ENCODE data around the gene COTL1. TPM values are rescaled to one million over a fixed set of nuclear protein-coding genes. Genes with fewer than 3 reads are reported as not detected.
"Not testable (repeated sequence)": the region's sequence is repeated elsewhere in the genome, so short reads cannot be mapped to it uniquely, and the experiment has no call there.

The COTL1 gene
- total RNA-seq, 1 donor from 2014 or later: 87.2 TPM

DNA sequence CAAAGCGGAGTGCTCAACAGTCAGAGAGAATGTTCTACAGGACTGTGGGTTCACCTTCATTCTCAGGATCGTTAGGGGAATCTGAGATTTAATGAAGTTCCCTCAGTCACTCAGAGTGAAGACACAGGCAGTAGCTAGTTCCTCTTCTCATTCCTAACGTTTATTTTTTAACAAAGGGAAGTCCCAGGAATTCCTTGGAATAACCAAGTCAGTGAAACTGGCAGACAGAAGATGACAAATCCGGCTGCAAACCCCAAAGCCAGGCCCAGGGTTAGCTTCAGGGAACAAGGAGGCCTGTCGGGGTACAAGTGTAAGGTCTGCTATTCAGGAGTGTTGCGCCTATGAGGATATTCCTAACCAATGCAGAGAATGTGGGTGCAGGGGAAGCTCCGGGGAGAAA is 42.0 kb downstream of the COTL1 start:
- FAIRE-seq (no peak), DNase-seq (ENCODE audit: low spot score in 2 of 2) (no peak)

DNA sequence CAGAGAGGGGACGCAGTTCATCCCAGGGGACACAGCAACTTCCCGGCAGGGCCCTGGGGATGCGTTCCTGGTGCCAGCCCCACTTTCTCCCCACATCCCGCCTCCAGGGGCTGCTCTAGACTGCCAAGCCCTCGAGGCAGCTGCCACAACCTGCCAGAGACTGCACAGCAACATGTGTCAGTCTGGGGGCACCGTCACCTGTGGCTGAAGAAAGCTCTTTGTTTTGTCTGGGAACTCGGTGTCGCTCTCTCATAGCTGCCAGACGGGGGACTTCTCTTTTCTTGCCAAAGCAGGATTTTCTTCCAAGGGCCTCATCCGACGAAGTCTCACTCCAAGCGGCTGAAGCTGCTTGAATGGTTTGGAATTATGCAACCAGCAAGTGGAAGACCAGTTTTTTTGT is 43.7 kb downstream of the COTL1 start:
- DNase-seq (ENCODE audit: low spot score in 2 of 2) (peak in 1 of 2 donors; percentile 46), FAIRE-seq (no peak)

GRCh38 chr16:84572096-84572495 is 45.8 kb downstream of the COTL1 start:
- DNase-seq (ENCODE audit: low spot score in 2 of 2) (no peak), FAIRE-seq (no peak)

GRCh38 chr16:84571506-84571905 is 46.4 kb downstream of the COTL1 start:
- no peak for DNase-seq (ENCODE audit: low spot score in 2 of 2)
- no peak for FAIRE-seq

- FAIRE-seq (no peak), DNase-seq (ENCODE audit: low spot score in 2 of 2) (no peak)
These were observed 47.0 kb downstream of the COTL1 start for GRCh38 chr16:84570739-84571403.

GRCh38 chr16:84569382-84569987 is 48.4 kb downstream of the COTL1 start:
- FAIRE-seq: no peak
- no peak for DNase-seq (ENCODE audit: low spot score in 2 of 2)

DNA sequence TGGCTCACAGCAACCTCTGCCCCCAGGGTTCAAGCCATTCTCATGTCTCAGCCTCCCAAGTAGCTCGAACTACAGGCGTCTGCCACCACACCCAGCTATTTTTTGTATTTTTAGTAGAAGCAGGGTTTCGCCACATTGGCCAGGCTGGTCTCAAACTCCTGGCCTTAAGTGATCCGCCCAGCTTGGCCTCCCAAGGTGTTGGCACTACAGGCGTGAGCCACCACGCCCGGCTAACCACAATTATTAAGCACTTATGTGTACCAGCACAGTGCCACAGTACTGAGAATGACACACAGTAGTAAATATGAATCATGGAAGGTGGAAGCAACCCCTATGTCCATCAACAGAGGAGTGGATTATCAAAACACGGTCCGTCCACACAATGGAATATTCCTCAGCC is 49.8 kb downstream of the COTL1 start:
- DNase-seq (ENCODE audit: low spot score in 2 of 2): no peak
- no peak for FAIRE-seq

- no peak for DNase-seq (ENCODE audit: low spot score in 2 of 2)
These were observed 50.5 kb downstream of the COTL1 start for GRCh38 chr16:84567286-84567962.

GRCh38 chr16:84566545-84567257 is 51.2 kb downstream of the COTL1 start:
- no peak for FAIRE-seq
- DNase-seq (ENCODE audit: low spot score in 2 of 2): no peak

More at GRCh38 chr16:84567286-84567962, 50.5 kb downstream of the COTL1 start:
- no peak for FAIRE-seq

GRCh38 chr16:84565669-84566495 is 52.0 kb downstream of the COTL1 start:
- FAIRE-seq (no peak), DNase-seq (ENCODE audit: low spot score in 2 of 2) (no peak)

- DNase-seq (ENCODE audit: low spot score in 2 of 2) (no peak), FAIRE-seq (no peak)
These were observed 54.0 kb downstream of the COTL1 start for GRCh38 chr16:84563786-84564420.

DNA sequence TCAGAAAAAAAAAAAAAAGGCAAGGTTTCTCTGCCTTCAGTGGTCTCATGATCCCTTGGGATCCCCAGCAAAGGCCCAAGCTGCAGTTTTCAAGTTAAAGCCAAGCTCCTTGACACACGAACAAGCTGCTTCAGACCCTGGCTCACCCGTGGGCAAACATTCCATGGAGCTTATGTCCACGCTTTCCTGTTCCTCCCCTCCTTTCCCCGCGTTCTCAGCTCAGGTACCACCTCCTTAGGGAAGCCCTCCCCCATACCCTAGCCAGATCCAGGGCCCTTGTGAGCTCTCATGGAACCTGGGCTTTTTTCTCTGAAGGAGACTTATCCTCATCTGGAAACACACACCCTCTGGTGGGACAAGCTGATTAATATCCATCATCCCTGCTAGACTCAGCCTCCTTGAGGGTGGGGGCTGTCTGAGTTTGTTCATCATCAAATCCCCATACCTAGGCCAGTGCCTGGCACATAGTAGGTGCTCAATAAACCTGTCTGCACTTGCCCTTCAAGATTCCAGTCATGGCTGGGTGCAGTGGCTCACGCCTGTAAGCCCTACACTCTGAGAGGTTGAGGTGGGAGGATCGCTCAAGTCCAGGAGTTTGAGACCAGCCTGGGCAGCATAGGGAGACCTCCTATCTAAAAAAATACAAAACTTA is 54.7 kb downstream of the COTL1 start:
- FAIRE-seq: no peak

GRCh38 chr16:84562174-84562815 is 55.6 kb downstream of the COTL1 start:
- no peak for FAIRE-seq
- DNase-seq (ENCODE audit: low spot score in 2 of 2): no peak

More for the DNA sequence above, 54.7 kb downstream of the COTL1 start:
- no peak for DNase-seq (ENCODE audit: low spot score in 2 of 2)

GRCh38 chr16:84561291-84561690 is 56.6 kb downstream of the COTL1 start:
- FAIRE-seq (no peak), DNase-seq (ENCODE audit: low spot score in 2 of 2) (no peak)

DNA sequence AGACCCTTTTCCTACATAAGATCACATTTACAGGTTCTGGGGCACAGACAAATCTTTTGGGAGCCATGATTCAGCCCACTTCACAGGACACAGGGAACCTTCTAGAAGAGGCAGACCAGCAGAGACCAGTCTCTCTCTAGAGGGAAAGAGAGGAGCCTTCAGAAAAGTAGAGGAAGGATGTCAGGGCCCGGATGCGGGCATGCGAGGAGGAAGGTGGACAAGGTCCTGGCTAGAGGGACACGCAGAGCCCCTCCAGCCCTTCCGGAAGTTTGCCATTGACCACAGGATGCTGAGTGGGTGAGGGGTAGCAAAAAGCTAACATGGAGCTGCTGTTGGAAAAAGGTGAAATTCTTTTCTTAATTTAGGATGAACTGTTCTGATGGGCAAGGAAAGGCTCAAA is 57.6 kb downstream of the COTL1 start:
- DNase-seq (ENCODE audit: low spot score in 2 of 2): no peak
- no peak for FAIRE-seq

DNA sequence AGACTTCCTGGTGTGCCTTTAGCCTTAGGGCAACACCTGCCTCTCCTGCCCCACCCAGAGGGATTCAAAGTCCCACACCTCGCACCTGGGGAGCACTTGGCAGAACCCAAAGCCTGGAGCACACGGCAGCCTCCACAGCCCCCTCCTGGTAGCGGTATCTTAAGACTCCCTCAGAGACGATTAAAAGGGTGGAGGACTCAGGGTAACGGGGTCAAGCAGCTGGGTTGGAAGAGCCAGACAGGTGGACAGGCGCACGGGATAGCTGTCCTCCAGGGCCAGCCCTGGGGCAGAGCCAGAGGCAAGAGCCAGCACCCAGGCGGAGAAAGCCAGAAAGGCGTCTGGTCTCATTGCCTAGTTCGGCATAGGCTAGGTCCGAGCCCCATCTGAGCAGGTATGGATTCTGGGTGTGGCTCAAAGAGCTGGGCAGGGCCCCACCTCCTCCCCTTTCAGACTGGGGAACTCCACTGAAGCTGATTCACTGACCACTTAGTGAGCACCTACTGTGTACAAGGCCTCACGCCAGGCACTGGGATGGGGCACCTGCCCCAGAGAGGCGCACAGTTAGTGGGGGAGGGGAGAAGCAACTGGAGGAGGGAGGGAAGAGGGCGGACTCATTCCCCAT is 58.5 kb downstream of the COTL1 start:
- DNase-seq (ENCODE audit: low spot score in 2 of 2) (no peak), FAIRE-seq (no peak)

DNA sequence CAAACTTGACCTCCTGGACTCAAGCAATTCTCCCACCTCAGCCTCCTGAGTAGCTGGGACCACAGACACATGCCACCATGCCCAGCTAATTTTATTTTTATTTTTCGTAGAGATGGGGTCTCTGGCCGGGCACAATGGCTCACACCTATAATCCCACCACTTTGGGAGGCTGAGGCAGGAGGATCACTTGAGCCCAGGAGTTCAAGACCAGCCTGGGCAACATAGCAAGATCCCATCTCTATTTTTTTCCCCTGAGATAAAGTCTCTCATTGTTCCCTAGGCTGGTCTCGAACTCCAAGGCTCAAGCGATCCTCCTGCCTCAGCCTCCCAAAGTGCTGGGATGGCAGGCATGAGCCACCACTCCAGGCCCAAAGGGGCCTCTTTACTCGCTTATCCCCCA is 59.0 kb downstream of the COTL1 start:
- not testable (repeated sequence) for FAIRE-seq; DNase-seq (ENCODE audit: low spot score in 2 of 2)

GRCh38 chr16:84557504-84557903 is 60.4 kb downstream of the COTL1 start:
- no peak for DNase-seq (ENCODE audit: low spot score in 2 of 2)
- FAIRE-seq: no peak

Measured in frontal cortex (tissue), 4 donors.